ENCODE measurements around the gene AEBP2. TPM values are rescaled to one million over a fixed set of nuclear protein-coding genes. Genes with fewer than 3 reads are reported as not detected.

Gene AEBP2
- total and polyA plus RNA-seq, 2 of the 8 experiments (the other 6 are each of a cell fraction or from before 2014, with no cell fraction given): 13.6 to 61.4 TPM

- no peak for TF ChIP-seq NANOG (IDR thresholded peaks at IDR 0.05; ENCODE audit: insufficient read depth, low read depth, low read length, poor library complexity, severe bottlenecking)
- no peak for TF ChIP-seq BRCA1 (IDR thresholded peaks at IDR 0.05; ENCODE audit: low read depth, low read length)
- TF ChIP-seq RNF2 (IDR thresholded peaks at IDR 0.05; ENCODE audit: borderline replicate concordance, low read depth, low read length, missing control alignments, poor library complexity, severe bottlenecking): no peak
- no peak for TF ChIP-seq USF2 (IDR thresholded peaks at IDR 0.05; ENCODE audit: low read length)
- TF ChIP-seq POLR2AphosphoS5 (IDR thresholded peaks at IDR 0.05; ENCODE audit: low read depth, low read length): peak; percentile 95
- TF ChIP-seq SUZ12 (IDR thresholded peaks at IDR 0.05; ENCODE audit: low read length): no peak
- TF ChIP-seq SRF (IDR thresholded peaks at IDR 0.05; ENCODE audit: low read depth, low read length): no peak
- no peak for TF ChIP-seq TEAD4 (IDR thresholded peaks at IDR 0.05; ENCODE audit: low read depth, low read length)
- no peak for TF ChIP-seq BCL11A (IDR thresholded peaks at IDR 0.05; ENCODE audit: low read depth in 2 of 2, low read length in 2 of 2)
- TF ChIP-seq GABPA (IDR thresholded peaks at IDR 0.05; ENCODE audit: borderline replicate concordance, insufficient read depth, low read length): no peak
- no peak for TF ChIP-seq JUN (IDR thresholded peaks at IDR 0.05; ENCODE audit: low read depth, low read length)
- no peak for TF ChIP-seq SP2 (IDR thresholded peaks at IDR 0.05; ENCODE audit: low read length)
- no peak for TF ChIP-seq ATF2 (IDR thresholded peaks at IDR 0.05; ENCODE audit: low read length)
- TF ChIP-seq YY1 (IDR thresholded peaks at IDR 0.05; ENCODE audit: low read depth, low read length): peak; percentile 91
- no peak for TF ChIP-seq TCF12 (IDR thresholded peaks at IDR 0.05; ENCODE audit: low read depth, low read length)
These were observed at the start of gene AEBP2 (continued) for GRCh38 chr12:19439059-19440018.

Data from H1 (cell line).